H4 (cell line): Measurements from ENCODE around the gene TNRC6B. TPM values are rescaled to one million over a fixed set of nuclear protein-coding genes. Genes with fewer than 3 reads are reported as not detected.
"Not testable (repeated sequence)": the region's sequence is repeated elsewhere in the genome, so short reads cannot be mapped to it uniquely, and the experiment has no call there.

Source experiments
- DNase-seq: peaks from one replicate; pipeline ENCODE4 v3.0.0-alpha.2; 2015; ENCODE audit warnings: low spot score
- total RNA-seq: library from RNA; depleted of rRNA; stranded (reverse); fragments of >200 nt; shearing (Covaris generic); gene quantifications from 2 replicates; pipeline ENCODE4 v1.2.3, GENCODE V29; 2014; rRNA removed

TNRC6B gene, protein sequence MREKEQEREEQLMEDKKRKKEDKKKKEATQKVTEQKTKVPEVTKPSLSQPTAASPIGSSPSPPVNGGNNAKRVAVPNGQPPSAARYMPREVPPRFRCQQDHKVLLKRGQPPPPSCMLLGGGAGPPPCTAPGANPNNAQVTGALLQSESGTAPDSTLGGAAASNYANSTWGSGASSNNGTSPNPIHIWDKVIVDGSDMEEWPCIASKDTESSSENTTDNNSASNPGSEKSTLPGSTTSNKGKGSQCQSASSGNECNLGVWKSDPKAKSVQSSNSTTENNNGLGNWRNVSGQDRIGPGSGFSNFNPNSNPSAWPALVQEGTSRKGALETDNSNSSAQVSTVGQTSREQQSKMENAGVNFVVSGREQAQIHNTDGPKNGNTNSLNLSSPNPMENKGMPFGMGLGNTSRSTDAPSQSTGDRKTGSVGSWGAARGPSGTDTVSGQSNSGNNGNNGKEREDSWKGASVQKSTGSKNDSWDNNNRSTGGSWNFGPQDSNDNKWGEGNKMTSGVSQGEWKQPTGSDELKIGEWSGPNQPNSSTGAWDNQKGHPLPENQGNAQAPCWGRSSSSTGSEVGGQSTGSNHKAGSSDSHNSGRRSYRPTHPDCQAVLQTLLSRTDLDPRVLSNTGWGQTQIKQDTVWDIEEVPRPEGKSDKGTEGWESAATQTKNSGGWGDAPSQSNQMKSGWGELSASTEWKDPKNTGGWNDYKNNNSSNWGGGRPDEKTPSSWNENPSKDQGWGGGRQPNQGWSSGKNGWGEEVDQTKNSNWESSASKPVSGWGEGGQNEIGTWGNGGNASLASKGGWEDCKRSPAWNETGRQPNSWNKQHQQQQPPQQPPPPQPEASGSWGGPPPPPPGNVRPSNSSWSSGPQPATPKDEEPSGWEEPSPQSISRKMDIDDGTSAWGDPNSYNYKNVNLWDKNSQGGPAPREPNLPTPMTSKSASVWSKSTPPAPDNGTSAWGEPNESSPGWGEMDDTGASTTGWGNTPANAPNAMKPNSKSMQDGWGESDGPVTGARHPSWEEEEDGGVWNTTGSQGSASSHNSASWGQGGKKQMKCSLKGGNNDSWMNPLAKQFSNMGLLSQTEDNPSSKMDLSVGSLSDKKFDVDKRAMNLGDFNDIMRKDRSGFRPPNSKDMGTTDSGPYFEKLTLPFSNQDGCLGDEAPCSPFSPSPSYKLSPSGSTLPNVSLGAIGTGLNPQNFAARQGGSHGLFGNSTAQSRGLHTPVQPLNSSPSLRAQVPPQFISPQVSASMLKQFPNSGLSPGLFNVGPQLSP (N-terminal part only)
- total RNA-seq, result 14.8 and 26.4 TPM in 2 replicates

- DNase-seq, result peak; percentile 99
Observed at GRCh38 chr22:40177738-40178416, at the start of gene TNRC6B. Gene TNRC6B (plus strand): TSS chr22:40177925. CDS start chr22:40178136, 211 bp downstream.

GRCh38 chr22:40128989-40129388, 48.7 kb upstream of the TNRC6B start:
- no peak for DNase-seq

GRCh38 chr22:40137132-40137531, 40.6 kb upstream of the TNRC6B start:
- no peak for DNase-seq

GRCh38 chr22:40138866-40139265, 38.9 kb upstream of the TNRC6B start:
- no peak for DNase-seq

DNA sequence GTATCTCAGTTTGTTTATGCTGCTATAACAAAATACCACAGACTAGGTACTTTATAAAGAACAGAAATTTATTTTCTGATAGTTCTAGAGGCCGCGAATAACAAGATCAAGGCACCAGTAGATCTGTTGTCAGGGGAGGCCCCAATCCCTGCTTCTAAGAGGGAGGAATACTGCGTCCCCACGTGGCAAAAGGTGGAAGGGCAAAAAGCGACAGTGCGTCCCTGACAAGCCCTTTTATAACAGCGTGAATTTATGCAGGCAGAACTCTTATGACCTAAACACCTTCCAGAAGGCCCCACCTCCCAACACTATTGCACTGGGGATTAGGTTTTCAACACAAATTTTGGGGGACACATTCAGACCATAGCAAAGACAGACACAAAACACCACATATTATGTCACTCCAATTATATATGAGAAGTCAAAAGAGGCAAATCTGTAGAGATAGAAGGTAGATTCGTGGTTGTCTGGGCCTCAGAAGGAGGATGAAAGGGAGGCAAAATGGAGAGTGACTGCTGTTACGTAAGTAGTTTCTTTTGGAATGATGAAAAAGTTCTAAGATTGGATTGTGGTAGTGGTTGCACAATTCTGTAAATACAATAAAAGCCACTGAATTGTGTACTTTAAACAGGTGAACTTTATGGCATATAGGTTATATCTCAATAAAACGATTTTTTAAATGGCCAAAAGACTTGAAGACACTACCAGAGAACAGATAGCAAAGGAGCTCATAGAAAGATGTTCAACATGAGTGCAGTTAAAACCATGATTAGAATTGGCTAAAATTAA, 30.1 kb upstream of the TNRC6B start:
- no peak for DNase-seq

- no peak for DNase-seq
Observed at GRCh38 chr22:40153192-40153591, 24.5 kb upstream of the TNRC6B start.

DNA sequence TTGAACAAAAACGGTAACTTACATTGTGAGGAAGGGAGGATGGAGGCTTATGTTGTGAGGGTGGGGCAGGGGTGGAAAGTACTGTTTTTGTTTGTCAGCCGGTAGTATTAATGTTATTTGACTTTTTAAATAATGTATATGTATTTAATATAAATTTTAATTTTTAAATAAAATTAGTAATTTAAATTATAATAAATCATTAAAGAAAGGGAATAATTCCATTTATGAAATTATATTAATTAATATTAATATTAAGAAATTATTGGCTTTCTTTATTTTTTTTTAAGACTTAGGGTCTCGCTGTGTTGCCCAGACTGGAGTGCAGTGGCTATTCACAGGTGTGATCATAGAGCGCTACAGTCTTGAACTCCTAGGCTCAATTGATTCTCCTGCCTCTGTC, 24.0 kb upstream of the TNRC6B start:
- DNase-seq, result no peak

- peak; percentile 74 for DNase-seq
Observed at GRCh38 chr22:40156001-40156516, 21.7 kb upstream of the TNRC6B start.

DNA sequence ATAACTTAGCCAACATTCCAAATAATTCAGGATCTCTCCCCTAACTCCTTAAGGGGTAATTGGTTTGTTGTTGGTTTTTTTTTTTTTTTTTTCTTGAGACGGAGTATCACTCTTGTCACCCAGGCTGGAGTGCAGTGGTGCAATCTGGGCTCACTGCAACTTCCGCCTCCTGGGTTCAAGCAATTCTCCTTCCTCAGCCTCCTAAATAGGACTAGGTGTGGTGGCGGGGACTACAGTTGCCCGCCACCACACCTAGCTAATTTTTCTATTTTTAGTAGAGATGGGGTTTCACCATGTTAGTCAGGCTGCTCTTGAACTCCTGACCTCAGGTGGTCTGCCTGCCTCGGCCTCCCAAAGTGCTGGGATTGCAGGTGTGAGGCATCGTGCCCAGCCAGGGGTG, 21.0 kb upstream of the TNRC6B start:
- not testable (repeated sequence) for DNase-seq

DNA sequence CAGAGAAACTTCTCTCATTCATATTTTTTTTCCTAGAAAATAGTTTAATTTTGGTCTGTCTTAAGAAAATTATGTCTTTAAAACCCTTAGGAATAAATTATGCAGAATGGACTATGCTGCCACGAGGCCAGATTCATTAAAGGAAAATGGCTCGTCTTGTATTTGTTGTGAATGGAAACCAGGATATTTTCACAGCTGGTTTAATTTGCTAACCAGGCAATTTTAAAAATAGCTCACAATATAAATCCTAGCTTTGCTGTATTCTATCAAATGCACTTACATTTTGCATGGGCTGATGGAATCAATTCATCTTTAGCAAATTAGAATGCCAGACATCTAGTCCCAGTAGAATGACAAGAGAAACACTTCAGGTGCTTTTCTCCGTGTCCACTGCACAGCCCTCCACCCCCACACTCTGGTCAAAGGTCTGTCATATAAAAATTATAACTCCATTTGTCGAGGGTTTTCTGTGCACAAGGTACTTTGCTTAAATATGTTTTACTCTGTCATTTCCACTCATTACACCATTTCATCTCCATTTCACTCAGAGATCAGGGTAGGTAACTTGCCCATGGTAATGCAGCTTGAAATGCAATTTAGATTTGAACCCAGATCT, 20.3 kb upstream of the TNRC6B start:
- no peak for DNase-seq

GRCh38 chr22:40161194-40161593, 16.5 kb upstream of the TNRC6B start:
- no peak for DNase-seq

GRCh38 chr22:40165537-40165936, 12.2 kb upstream of the TNRC6B start:
- DNase-seq, result not testable (repeated sequence)

DNA sequence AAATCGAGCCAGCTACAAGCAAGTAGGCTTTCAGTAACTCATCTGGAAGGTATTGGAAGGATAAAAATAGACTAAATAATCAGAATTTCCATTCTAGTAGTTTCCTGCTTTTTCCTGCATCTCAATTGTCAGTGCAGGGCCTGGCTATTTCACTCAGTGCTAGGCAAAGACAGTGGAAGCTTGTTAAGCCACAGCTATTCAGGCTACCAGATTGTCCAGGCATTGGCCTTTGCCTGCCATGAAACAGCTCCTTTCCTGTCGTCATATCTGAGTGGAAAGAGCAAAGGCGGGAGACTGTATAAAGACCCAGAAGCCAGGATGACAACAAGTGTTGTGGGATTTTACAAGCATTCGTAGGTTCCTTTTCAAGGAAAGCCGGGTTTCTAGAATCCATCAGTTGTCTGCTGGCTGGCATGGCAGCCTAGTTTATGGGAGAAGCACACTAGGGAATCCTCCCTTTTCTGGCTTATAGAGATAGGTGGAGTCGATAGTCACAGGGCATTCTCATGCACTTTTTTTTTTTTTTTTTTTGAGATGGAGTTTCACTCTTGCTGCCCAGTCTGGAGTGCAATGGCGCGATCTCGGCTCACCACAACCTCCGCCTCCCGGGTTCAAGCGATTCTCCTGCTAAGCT, 2.0 kb upstream of the TNRC6B start:
- DNase-seq, result no peak

- peak; percentile 69 for DNase-seq
Observed at GRCh38 chr22:40176921-40177737, 596 bp upstream of the TNRC6B start.

GRCh38 chr22:40178417-40179409, 988 bp downstream of the TNRC6B start:
- DNase-seq, result peak; percentile 39

DNA sequence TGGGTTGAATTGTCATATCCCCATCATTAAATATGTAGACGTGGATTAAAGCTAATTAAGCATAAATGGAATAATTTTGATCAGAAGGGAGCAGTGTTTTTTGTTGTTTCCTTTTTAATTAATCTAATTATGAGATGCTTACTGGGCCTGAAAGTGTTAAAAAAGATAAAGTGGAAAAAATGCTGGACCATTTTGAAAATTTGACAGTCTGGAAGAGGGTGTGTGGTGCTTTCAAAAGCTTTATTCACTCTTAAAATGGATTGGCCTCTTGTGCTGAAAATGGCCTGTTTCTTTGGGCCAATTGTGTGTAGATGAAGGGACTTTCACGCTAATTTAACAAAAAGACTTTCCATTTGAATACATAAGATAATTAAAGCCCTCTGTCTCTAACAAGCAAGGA, 1.8 kb downstream of the TNRC6B start:
- no peak for DNase-seq

GRCh38 chr22:40180403-40180802, 2.7 kb downstream of the TNRC6B start:
- DNase-seq, result no peak
